GM18873 (cell line): ENCODE measurements around the gene MYBPC2.

ENCODE experiments used
- ATAC-seq: cut with Tn5 transposase; IDR thresholded peaks from one replicate; pipeline ENCODE4 v1.9.1; 2021; ENCODE audit warnings: mild to moderate bottlenecking, moderate library complexity, moderate number of reproducible peaks; ENCODE audit not compliant: unreplicated experiment, low FRiP score

MYBPC2 gene

GRCh38 chr19:50512112-50512998 lies 79.7 kb downstream of the MYBPC2 start:
- ATAC-seq = no peak

GRCh38 chr19:50512999-50513745 lies 80.5 kb downstream of the MYBPC2 start:
- no peak for ATAC-seq

GRCh38 chr19:50513746-50514345 lies 81.2 kb downstream of the MYBPC2 start, which contains the start of gene ASPDH:
TSS of gene ASPDH (minus strand) at chr19:50513913. CDS start at chr19:50513823, 90 bp downstream.
- no peak for ATAC-seq

GRCh38 chr19:50514346-50515167 lies 81.9 kb downstream of the MYBPC2 start:
- ATAC-seq = no peak

GRCh38 chr19:50515168-50515561 lies 82.5 kb downstream of the MYBPC2 start:
- ATAC-seq = no peak
